ENCODE measurements around the gene IFIT2. TPM values are rescaled to one million over a fixed set of nuclear protein-coding genes. Genes with fewer than 3 reads are reported as not detected.

IFIT2 gene
- total RNA-seq, 4 donors from 2014 or later, result 0.41 to 2.1 (median 0.78) TPM

DNA sequence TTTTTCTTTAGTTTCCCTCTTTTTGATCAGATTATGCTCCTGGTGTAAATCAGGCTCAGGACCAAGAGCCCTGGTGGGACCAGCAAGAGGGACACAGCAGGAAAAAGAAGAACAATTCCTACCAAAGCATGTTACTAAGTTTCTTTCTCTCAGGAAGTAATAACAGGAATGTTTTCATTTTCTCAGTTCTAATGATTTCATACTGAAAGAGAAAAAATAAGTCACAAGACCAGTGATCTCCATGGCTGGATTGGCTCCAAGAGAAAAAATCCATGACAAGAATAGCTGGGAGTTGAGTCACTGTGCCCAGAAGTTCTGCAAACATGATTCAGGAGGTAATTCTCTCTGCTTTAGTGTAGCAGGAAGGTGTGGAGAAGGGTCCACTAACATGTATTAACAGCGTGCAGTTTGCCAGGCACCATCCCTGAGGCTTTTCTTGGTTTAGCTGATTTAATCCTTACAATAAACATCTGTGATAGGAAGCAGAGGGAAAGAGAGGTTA lies 23.8 kb upstream of the IFIT2 start:
- TF ChIP-seq, protein P1, sequence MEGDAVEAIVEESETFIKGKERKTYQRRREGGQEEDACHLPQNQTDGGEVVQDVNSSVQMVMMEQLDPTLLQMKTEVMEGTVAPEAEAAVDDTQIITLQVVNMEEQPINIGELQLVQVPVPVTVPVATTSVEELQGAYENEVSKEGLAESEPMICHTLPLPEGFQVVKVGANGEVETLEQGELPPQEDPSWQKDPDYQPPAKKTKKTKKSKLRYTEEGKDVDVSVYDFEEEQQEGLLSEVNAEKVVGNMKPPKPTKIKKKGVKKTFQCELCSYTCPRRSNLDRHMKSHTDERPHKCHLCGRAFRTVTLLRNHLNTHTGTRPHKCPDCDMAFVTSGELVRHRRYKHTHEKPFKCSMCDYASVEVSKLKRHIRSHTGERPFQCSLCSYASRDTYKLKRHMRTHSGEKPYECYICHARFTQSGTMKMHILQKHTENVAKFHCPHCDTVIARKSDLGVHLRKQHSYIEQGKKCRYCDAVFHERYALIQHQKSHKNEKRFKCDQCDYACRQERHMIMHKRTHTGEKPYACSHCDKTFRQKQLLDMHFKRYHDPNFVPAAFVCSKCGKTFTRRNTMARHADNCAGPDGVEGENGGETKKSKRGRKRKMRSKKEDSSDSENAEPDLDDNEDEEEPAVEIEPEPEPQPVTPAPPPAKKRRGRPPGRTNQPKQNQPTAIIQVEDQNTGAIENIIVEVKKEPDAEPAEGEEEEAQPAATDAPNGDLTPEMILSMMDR (IDR thresholded peaks at IDR 0.05 in 4 of 5, conservative IDR thresholded peaks at IDR 0.05 in 1 of 5), result no peak
- no peak for TF ChIP-seq POLR2A (IDR thresholded peaks at IDR 0.05)
- H3K27me3 ChIP-seq, result no peaks in the 10 kb centered on the region
- no peaks in the 10 kb centered on the region for H3K36me3 ChIP-seq
- H3K4me1 ChIP-seq, result peaks cover 5 to 33% of the 10 kb centered on the region in 2 donors
- H3K27ac ChIP-seq, result peak overlapping the region; percentile 55 to 78 (median 74)
- in situ Hi-C loops (cut with MboI; ENCODE audit: low sequenced_read_pairs in 4 of 4), result loop anchor here in 1 of 4 donors (25.0 kb wide), 1 partner anchor 109 kb away; the partner anchor contains the start of genes IFIT1 and IFIT1B
- H3K9me3 ChIP-seq, result no peaks in the 10 kb centered on the region
- H3K4me3 ChIP-seq, result no peak overlapping the region
- peak in 1 of 2 donors; percentile 37 for DNase-seq
- ATAC-seq, result peak; percentile 78 to 87
- intact Hi-C loops (cut with DNase I; ENCODE audit: low total_unique reads), result no loop called here

DNA sequence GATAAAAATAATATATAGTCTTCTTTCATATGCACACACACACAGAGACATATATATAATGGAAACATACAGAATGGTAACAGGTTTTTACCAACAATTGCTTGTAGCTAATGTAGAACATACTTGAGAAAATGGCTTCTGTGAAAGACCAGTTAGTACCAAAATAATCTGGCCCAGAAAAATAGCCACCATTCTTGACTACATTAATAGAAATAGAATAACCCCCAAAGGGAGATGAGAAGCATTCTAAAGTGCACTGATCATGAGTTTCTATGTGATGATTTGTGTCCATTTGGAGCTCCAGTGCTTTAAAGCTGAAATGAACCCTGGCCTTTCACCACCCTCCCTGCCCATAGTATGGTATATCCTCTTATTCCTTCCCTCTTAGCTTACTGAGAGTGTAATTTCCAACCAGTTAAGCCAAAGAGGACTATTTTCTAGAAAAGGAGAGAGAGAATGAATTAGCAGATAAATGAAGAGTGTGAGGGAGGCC lies 22.9 kb upstream of the IFIT2 start:
- Histone ChIP-seq H3K27me3 (no peaks in the 10 kb centered on the region), H3K9me3 (no peaks in the 10 kb centered on the region), H3K27ac (peak overlapping the region; percentile 47 to 73 (median 54)), H3K4me1 (peaks cover 5 to 42% of the 10 kb centered on the region in 2 donors), H3K4me3 (no peak overlapping the region), H3K36me3 (no peaks in the 10 kb centered on the region)
- intact Hi-C loops (cut with DNase I; ENCODE audit: low total_unique reads) (no loop called here), in situ Hi-C loops (cut with MboI; ENCODE audit: low sequenced_read_pairs in 4 of 4) (loop anchor here in 1 of 4 donors (25.0 kb wide), 1 partner anchor 108 kb away; the partner anchor contains the start of genes IFIT1 and IFIT1B)
- TF ChIP-seq, protein P1 (IDR thresholded peaks at IDR 0.05 in 4 of 5, conservative IDR thresholded peaks at IDR 0.05 in 1 of 5), result no peak
- TF ChIP-seq POLR2A (IDR thresholded peaks at IDR 0.05), result no peak
- no peak for DNase-seq
- no peak for ATAC-seq

DNA sequence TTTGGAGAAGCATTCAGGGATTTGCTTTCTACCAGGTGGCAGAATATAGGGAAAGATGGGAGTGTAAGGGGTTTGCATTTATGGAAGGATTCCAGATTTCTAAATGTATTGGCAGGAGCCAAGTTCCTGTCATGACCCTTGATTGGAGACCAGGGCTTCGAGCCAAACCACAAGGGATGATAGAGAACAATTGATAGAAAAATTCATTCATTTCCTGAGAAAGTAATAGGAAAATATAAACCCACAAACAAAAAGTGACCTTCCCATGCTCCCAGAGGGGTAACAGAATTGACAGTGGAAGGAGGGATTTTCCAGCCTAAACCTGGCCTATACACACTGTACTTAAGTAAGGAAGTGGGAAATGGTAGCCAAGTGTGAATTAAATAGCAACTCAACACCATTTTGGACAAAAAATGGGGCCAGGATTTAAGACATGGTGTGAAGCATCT lies 22.4 kb upstream of the IFIT2 start:
- Histone ChIP-seq H3K9me3 (no peaks in the 10 kb centered on the region), H3K27ac (peak overlapping the region in 3 of 4 donors; percentile 47 to 55 (median 53)), H3K36me3 (no peaks in the 10 kb centered on the region), H3K27me3 (no peaks in the 10 kb centered on the region), H3K4me1 (peaks cover 9 to 45% of the 10 kb centered on the region in 2 donors), H3K4me3 (no peak overlapping the region)
- ATAC-seq (no peak), DNase-seq (no peak)
- in situ Hi-C loops (cut with MboI; ENCODE audit: low sequenced_read_pairs in 4 of 4), result loop anchor here in 1 of 4 donors (25.0 kb wide), 1 partner anchor 108 kb away; the partner anchor contains the start of genes IFIT1 and IFIT1B
- intact Hi-C loops (cut with DNase I; ENCODE audit: low total_unique reads), result no loop called here
- TF ChIP-seq, protein P1 (IDR thresholded peaks at IDR 0.05 in 4 of 5, conservative IDR thresholded peaks at IDR 0.05 in 1 of 5), result no peak
- no peak for TF ChIP-seq POLR2A (IDR thresholded peaks at IDR 0.05)

DNA sequence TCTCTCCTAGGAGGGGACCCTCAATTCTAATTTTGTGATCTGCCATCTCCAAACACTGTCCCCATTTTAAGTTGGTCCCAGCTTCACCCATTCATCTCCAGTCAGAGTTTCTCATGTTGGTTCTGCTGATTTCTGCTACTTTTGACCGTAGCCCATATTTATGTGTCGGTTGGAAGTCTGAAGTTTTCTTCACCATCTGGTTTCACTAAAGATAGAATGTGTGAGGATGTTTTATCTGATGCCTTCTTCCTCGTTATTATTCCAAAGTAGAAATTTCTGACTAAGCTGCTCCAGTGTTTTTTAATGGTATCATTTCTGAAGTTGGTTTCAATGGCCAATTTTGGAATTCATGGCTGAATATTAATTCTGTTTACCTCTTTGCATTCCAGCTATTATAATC lies 21.3 kb upstream of the IFIT2 start:
- ATAC-seq (no peak), DNase-seq (no peak)
- Histone ChIP-seq H3K4me1 (peaks cover 9 to 45% of the 10 kb centered on the region in 2 donors), H3K9me3 (no peaks in the 10 kb centered on the region), H3K4me3 (no peak overlapping the region), H3K27ac (no peak overlapping the region), H3K27me3 (no peaks in the 10 kb centered on the region), H3K36me3 (no peaks in the 10 kb centered on the region)
- no peak for TF ChIP-seq POLR2A (IDR thresholded peaks at IDR 0.05)
- TF ChIP-seq, protein P1 (IDR thresholded peaks at IDR 0.05 in 4 of 5, conservative IDR thresholded peaks at IDR 0.05 in 1 of 5), result no peak
- intact Hi-C loops (cut with DNase I; ENCODE audit: low total_unique reads), result no loop called here
- in situ Hi-C loops (cut with MboI; ENCODE audit: low sequenced_read_pairs in 4 of 4), result loop anchor here in 1 of 4 donors (25.0 kb wide), 1 partner anchor 107 kb away; the partner anchor contains the start of genes IFIT1 and IFIT1B

All from gastrocnemius medialis (tissue), 4 donors.